A549 treated with RU486 at 1 μM for 4 hours (cell line): ENCODE data around the gene ZNF627. TPM values are rescaled to one million over a fixed set of nuclear protein-coding genes. Genes with fewer than 3 reads are reported as not detected.

Source experiments
- total RNA-seq: library from RNA; stranded (reverse); fragments of 200-300 nt; extraction: Qiagen RNA extraction; gene quantifications from 5 replicates; pipeline ENCODE4 v1.2.3, GENCODE V29; 2022; ENCODE audit warnings: low read depth

The ZNF627 gene
- total RNA-seq, result 2.8 to 5.5 TPM (median 3.7 TPM) in 5 replicates

DNA sequence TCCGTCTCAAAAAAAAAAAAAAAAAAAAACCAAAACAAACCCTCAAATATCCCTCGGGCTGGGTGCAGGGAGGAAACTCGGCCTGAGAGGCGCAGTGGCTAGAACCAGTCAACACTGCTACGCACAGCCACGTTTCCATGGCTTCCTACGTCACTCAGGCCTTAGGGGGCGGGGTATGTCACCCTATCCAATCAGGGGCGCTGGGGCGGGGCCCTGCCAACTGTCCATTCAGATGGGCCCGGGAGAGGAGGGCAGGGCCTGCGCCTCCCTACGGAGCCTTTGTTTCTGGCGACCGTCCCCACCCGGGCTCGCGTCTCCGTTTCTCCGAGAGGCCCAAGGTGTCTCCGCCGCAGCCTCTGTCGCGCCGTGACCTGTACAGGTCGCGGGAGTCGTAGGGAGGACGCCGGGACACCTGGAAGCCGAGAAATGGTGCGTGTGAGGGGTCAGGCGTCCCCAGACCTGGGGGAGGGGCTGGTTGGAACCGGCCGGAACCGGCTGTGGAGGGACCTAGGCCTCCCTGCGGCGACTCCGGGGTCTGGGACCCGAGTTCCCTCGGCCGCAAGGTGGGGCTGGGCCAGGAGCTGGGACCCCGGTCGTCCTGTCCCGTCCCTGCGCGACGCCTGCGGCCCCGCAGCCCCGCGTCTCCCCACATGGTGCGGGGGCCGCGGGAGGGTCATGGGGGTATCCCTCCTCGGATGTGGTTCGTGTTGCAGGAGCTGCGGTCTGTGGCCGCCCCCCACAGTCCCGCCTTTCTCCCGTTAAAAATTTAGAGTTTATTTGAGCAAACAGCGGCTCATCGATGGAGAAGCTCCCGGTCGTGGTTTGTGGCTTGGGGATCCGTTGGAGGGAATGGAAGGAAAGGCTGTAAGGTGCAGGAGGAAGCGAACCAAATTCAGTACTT lies at the start of gene ZNF627:
ZNF627 (plus strand) TSS at position 282 of the 901 bp plus-strand sequence; CDS start at position 427, 145 bp downstream.

DNA sequence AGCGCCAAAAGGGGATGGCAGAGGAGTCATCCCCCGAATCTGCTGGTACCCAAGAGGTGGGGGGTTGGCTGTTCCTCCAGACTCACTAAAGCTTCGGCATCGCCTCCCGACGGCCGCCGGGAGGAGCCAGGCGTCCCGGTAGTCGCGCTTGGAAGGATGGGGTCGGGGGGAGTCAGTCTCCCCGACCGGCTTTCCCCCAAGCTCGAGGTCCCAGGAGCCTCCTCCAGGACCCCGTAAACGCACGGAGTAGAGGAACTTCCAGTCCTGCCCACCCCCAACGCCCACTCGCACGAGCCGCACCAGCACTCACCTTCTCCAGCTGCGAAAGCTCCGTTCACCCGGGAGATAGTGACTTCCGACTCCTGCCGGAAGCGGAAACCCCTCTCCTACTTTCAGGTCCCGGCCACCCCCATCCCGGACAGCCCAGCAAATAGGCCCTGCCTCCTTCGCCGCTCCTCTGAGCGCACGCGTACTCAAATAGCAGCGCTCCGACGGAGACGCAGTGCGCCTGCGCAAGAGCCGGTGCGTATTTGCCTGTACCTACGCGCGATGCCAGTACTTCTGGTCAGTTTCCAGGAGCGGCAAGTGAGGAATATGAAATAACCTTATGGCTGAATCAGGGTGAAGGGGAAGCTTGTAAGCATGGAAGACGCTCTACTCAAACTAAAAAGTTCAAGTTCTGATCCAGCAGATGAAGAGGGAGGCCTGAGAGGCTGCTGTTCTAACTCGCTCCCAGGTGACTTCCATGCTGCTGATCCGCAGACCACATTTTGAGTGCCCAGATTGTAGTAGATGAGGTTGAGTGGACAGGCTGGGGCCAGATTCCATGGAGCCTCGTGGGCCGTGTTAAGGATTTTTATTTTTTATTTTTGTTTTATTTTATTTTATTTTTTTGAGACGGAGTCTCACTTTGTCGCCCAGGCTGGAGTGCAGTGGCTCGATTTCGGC lies 38.1 kb upstream of the ZNF627 start, which contains the start of gene ELOF1:
ELOF1 (minus strand) TSS at position 350 of the 948 bp plus-strand sequence. CDS start 4,883 bp downstream, outside the sequence.

DNA sequence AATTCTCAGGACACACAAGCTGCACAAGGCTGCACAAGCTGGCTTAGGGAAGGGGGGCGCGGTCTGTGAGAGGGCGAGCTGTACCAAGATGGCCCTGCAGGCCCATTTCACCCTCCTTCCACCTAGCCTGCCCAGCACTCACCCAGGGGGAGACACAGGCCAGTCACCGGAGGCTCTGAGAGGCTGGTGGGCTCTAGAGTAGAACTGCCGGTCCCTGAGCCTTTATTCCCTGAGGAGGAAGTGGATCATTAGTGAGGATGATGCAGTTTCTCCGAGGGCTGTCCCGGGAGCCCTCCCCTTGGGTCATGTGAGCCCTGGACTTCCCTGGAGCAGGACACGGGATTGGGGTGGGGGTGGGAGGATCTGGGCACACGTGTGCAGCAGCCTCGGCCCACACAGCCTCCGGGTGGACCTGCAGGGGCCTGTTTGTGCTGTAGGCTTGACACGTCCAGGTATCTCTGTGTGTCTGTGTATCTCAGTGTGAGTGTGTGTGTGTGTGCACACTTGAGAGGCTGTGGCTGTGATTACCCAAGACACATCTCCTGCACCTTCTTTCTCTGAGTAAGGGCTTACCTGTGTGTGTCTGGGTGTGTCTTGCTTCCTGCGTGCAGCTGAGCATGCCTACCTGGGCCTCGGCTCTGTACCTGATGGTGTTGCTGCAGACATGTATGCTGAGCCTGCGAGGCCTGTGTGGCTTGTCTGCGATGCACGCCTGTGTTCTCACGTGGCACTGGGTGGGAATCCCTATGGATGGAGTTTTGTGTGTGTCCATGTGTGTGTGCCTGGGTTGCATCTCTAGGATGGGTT lies 19.6 kb upstream of the ZNF627 start, which contains the start of gene ACP5:
ACP5 (minus strand) TSS at position 195 of the 807 bp plus-strand sequence. CDS start 328 bp downstream, outside the sequence.

Other genes with a start within 250 kb of the ZNF627 start
- gene PLPPR2, start 242.1 kb upstream of the ZNF627 start, total RNA-seq, result 8.0 to 11.5 TPM (median 9.9 TPM) in 5 replicates
- 1.7 to 3.4 TPM (median 2.2 TPM) in 5 replicates for gene SWSAP1, start 222.8 kb upstream of the ZNF627 start, total RNA-seq
- gene EPOR, start 213.2 kb upstream of the ZNF627 start, total RNA-seq, result 3.6 to 5.5 TPM (median 5.1 TPM) in 5 replicates
- 0.85 to 2.0 TPM (median 1.7 TPM) in 5 replicates for gene RGL3, start 178.2 kb upstream of the ZNF627 start, total RNA-seq
- gene ODAD3, start 162.4 kb upstream of the ZNF627 start, total RNA-seq, result 0.83 to 1.3 TPM (median 1.3 TPM) in 5 replicates
- 232 to 265 TPM (median 260 TPM) in 5 replicates for gene PRKCSH, start 161.8 kb upstream of the ZNF627 start, total RNA-seq
- 0.02 to 0.21 TPM (median 0.11 TPM) in 3 of 5 replicates, not detected in the others for gene ELAVL3, start 116.4 kb upstream of the ZNF627 start, total RNA-seq
- 3.5 to 6.0 TPM (median 5.3 TPM) in 5 replicates for gene ZNF653, start 91.6 kb upstream of the ZNF627 start, total RNA-seq
- gene ECSIT, start 68.3 kb upstream of the ZNF627 start, total RNA-seq, result 27.8 to 37.6 TPM (median 34.7 TPM) in 5 replicates
- gene CNN1, start 58.6 kb upstream of the ZNF627 start, total RNA-seq, result 0.35 to 0.94 TPM (median 0.40 TPM) in 5 replicates
- gene ELOF1, start 38.3 kb upstream of the ZNF627 start, total RNA-seq, result 91.1 to 119 TPM (median 103 TPM) in 5 replicates
- gene ACP5, start 19.8 kb upstream of the ZNF627 start, total RNA-seq, result 0.27 to 0.43 TPM in 2 of 5 replicates, not detected in the others
- 1.9 to 4.2 TPM (median 3.0 TPM) in 5 replicates for gene ZNF823, start 141.5 kb downstream of the ZNF627 start, total RNA-seq
- gene ZNF441, start 169.5 kb downstream of the ZNF627 start, total RNA-seq, result not detected in 5 replicates
- not detected in 5 replicates for gene ZNF491, start 201.0 kb downstream of the ZNF627 start, total RNA-seq
- gene ZNF440, start 216.8 kb downstream of the ZNF627 start, total RNA-seq, result 0.03 to 0.09 TPM (median 0.06 TPM) in 3 of 5 replicates, not detected in the others